KG1 (cell line): ENCODE data around the gene CAMTA1.

ENCODE experiments used
- DNase-seq: peaks from one replicate; lab custom pipeline; 2025; lab: John Stamatoyannopoulos, UW

Gene CAMTA1

DNA sequence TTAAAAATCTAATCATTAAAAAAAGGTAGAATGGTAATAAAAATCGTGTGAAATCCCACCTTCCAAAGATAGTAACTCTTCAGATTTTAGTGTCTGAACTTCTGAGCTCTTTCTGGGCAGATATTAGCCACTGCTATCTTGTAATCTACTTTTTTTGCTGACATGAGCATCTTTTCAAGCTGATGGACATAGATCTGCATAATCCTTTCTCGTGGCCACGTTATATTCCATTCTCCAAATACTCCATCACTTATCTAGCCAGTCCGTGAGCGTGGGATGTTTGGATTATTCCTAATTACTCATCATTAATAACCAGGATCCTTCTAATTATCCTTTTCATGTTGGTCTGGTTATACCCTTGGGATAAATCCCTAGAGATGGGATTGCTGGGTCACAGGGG, 731.7 kb downstream of the CAMTA1 start:
- DNase-seq = no peak

DNA sequence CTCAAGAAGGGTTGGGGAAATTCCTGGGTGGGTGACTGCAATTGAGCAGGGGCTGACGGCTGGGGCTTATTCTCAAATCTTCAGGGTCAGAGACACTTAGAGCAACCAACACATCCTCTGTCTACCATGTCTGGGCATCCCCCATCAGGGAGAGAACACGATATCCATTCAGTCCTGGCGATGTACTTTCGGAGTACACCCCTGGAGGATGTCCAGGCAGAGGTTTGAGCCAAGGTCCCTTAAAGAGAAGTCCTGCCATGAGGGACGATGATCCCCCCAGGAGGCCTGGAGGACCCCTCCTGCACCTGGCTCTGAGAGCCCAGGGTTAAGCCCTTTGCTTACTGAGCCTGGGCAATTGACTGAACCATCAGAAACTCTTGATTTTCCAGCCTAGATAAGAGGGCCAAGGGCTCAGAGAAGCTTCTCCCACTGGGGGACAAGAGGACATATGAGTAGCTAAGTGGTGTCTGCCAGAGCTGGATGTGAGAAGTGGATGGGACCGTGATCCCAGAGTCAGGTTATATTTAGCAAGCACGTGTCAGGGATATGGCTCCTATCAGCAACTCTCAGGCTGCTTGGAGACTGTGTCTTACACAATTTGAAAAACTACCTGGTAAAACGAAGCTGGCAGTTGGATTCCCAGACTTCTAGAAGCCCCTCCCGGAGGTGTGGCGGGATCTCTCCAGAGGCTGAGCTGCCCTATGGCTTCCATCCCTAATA, 732.5 kb downstream of the CAMTA1 start:
- no peak for DNase-seq

DNA sequence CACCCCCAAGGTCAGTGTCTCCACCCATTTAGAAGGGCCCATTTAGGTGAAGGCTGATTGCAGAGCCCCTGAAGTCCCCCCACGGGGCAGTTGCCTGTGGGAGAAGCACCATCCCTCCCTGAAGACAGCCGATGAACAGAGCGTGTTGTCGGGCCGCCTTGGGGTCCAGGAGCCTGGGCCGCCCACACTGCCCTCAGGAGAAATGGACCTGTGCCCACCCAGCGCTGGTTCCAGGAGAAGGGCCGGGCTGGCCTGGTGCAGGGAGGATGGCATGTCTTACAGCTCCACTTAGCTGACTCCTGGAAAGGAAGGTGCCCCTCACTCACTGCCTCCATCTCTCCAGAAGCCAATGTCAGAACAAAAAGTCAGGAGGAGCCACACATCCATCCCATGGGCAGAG, 733.2 kb downstream of the CAMTA1 start:
- DNase-seq = no peak

DNA sequence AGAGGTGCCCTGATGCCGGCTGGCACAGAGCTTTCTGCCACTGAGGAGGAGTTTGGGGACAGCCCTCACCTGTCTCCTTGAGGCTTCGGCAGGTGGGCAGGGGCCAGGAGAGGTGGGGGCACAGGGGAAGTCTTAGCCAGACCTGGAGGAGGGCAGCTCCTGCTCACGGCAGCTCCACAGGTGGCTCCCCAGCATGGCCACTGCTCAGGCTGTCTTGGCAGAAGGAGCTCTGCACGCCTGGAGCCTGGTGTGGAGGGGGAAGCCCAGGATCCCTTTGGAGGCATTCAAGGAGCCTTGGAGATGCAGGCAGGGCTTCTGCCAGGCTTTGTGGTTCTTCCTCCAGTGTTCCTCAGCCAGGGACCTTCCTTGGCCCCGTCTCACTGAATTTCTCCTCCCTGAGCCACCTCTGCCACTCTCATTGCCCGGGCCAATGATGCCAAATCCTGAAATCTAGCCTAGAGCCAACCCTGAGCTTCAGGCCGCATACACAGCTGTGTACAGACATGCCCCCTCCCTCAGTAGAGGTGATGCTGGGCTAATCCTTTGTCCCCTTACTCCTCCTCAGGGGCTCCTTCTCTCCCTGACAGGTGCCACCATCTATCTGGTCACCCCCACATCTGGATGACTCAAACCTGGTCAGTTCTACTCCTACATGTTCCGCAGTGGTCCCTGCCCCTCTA, 734.1 kb downstream of the CAMTA1 start:
- DNase-seq = no peak

DNA sequence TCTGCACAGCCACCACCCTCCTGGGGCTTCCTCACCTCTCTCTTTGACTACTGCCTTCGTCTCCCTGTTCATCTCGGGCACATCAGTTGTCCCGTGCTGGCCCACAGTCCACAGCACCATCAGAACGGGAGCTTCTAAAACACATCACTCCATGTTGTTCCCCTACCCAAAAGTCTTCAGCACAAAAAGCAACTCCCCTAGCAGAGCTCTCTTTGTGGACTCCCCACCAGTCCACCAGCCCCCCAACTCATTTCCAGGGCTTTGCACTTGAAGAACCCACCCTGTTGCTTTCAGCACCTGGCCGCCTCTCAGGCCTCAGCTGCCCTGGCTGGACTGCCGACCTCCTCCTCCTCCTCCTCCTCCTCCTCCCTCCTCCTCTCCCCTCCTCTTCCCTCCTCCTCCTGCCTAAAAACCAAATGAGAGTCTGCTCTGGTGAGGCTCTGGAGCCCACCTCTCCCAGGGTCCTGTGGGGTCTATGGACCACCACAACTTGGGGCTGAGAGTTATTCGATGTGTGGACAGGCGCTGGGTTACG, 734.7 kb downstream of the CAMTA1 start:
- no peak for DNase-seq

DNA sequence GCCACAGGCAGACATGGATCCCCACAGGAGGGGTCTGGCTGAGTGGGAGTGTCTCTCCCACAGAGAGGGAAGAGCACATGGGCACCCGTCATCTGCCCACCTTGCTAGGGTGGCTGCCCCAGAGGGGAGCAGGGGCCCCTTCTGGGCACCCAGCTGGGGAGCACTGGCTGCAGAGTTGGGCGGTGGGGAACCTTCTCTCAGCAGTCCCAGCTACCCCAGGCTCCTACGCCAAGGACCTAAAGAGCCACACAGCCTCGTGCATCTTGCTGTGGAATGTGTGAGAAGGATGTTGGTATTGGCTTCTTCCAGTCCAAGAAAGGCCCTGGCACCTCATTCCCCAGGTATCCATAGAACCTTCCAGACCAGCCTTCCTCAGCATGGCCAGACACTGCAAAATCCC, 735.2 kb downstream of the CAMTA1 start:
- no peak for DNase-seq

DNA sequence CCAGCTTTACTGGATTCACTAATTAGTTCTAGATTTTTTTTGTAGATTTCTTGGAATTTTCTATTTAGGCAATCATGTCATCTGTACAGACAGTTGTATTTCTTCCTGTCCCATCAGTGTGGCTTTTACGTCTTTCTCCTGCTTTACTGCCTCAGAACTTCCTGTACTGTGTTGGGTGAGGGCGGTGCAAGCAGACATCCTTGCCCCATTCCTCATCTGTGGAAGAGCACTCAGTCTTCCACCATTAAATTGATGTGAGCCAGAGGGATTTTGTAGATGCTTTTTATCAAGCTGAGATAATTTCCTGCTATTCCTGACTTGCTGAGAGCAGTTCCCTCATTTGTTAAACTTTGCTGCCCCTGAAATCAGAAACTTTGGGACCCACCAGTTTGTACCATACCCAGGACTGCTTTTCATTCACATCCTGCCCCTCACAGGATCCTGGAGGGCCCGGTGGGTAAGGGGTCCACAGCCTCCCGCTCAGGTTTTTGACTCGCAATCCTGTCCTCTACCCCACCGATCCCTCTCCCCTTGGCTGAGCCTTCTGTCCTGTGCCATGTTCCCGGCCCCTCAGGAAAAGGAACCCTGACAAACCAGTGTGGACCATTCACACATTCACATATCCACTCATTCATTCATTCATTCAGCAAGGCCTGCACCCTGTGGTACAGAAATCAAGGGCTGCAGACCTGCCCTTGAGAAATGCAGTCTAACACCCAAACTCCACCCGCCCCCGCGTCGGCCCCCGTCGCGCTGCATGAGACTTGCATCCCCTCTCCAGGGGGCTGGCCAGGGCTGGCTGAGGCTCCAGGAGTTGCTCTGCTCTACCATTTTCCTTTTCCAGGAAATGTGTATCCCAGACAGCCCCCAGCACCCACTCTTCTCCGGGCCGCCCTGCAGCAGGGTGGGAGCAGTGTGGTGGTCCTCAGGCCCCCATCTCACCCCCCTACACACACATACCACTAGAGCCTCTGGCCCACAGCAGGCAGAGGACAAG, 739.4 kb downstream of the CAMTA1 start:
- DNase-seq = no peak

DNA sequence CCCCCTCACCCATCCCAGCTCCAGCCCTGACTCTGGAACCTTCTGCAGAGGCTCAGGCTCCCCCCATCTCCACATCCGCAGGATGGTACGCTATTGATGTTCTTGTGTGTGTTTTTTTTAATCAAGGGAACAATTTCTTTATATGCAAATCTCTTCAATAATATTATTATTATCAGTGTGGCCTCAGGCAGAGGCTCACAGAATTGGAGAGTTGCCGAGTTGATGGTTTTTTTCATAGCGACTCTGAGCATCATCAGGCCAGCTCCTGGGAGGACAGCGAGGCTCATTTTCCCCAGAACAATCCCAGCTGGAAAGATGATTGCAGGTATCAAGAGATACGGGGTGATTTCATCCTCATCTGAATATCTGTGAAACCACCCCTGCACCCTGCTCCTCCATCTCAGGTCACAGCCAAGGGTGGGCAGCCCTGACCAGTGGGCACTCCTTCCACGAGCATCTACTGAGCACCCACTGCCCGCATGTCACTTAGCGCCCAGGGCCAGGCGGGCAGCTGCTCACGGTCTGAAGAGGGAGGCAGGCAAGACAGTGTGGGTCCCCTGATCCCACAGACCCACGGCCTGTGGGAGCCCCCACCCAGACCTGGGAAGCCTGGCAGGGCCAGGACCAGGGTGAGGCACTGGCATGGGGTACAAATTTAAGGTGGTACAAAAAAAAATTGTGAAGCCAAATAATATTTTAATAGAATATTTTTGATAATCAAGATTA, 740.2 kb downstream of the CAMTA1 start:
- no peak for DNase-seq

DNA sequence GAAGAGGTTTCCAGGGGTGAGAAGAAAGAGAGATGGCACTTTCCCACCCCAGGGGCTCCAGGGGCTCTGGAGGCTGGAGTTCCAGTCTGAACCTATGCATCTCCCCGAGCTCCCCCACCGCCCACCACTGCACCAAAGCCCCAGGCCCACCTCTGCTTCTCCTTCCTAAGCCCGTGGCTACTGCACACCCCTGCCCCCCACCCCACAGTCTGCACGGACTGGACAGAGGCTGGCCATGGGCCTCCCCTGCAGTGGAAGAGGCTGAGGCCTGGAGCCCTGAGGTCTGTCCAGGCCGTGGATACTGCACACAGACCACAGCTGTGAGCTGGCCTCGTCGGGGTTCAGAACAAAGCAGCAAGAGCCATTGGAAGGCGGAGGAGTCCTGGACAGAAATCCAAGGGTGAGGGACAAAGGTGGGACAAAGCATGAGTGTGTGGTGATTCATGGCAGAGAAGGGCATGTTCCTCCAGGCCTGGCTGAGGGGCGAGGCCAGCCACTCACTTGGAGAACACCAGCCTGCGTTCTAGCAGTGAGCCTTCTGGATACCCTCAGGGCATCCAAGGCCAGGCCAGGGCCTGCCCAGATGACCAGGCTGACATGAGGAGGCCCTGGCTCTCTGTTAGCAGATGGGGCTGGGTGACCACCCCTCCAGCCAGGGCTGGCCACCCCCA, 741.1 kb downstream of the CAMTA1 start:
- DNase-seq = no peak

DNA sequence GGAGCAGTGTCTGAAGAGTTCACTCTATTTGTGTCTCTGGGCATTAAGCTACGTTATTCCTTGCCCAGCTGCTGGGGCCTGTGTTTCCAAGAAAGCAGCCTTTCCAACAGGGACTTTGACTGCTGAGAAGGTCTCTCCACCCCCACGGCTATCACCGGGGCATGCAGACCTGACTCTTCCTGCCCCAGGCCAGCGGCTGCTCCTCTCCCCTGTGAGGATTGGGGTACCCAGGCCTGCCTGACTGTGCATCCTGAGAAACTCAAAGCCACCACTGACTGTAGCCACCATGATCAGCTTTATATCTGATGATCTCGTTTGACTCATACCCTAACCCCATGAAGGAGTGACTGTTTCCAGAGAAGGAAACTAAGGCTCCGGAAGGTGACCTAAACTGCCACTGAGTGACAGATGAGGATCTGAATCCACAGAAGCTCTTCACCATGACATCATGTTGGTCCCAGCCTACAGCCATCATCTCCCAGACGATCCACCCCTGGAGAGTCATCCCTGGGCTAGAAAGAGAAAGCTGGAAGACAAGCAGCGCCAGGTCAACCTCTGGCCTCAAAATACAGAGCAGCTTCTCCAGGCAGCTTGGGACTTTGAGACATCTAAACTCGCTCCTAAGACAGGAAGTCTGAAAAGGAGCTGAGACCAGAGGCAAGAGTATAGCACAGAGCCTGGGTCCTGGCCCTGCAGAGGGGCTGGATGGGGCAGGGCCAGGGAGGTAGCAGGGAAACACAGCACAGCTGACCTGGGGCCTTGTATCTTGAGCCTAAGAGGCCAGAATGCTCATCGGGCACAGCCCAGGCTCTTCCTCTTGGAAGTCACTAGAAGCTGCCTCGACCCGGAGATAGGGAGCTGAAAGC, 741.8 kb downstream of the CAMTA1 start:
- DNase-seq = no peak

DNA sequence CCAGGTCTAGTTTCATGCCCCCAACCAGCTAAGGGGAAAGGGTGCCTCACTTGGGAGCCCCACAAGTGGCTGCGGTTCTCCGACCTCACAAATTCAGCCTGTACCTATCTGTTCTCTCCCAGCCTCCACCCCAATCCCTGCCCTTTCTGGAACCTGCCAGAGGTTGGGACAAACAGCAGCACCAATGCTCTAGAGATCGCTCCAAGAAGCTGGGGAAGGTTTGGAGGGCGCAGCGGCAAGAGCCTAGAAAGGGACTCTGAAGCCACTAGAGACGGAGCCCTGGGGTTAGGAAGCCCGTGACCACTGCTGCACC, 742.4 kb downstream of the CAMTA1 start:
- DNase-seq = no peak

DNA sequence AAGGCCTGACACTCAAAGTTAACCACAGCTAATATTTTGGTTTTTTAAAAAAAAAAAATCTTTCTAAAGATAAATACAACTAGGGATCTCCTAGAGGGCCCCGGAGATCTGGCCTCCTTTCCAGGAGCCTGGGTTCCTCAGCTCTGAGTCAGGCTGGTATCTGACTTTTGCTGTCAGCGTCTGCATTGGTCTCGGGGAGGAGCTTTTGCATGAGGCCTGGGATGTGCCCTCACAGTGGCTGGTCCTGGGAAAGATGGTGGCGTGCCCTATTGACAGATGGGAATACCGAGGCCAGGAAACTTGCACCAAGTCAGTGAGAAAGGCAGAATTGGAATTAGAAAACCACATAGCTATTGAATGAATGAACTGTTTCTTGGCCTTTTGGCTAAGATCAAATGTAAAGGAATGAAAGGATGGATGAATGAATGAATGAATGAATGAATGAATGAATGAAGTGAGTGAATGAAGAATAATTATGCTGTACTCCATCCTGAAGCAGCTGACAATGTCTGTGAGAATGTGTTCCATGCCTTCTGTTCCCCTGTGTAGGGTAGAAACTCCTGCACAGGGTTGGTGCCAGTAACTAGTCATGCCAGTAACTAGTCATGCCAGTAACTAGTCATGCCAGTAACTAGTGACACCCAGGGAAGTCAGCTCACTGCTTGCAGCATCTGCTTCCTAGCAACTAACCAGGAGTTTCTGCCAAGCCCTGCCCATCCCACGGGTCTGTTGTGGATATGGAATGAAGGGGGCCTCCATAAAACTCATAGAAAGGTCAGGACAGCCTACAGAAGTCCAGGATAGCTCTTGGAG, 743.3 kb downstream of the CAMTA1 start:
- no peak for DNase-seq

DNA sequence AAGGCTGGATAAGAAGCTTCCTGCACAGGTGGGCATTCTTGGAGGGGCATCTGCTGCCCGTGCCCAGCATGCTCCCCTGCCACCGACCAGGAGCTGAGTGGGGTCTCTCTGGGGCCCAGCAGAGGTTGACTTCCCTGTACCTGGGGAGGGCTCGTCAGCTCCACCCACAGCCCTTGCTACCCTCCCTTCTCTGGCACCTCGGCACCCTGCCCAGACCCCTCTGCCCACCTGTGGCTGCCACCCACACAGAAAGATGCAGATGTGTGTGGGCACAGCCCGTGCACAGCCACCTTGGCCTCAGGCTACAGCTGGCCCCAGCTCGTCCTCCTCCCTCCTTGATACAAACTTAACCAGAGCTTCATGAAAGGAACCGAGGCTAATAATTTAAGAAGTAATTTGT, 744.7 kb downstream of the CAMTA1 start:
- DNase-seq = no peak

DNA sequence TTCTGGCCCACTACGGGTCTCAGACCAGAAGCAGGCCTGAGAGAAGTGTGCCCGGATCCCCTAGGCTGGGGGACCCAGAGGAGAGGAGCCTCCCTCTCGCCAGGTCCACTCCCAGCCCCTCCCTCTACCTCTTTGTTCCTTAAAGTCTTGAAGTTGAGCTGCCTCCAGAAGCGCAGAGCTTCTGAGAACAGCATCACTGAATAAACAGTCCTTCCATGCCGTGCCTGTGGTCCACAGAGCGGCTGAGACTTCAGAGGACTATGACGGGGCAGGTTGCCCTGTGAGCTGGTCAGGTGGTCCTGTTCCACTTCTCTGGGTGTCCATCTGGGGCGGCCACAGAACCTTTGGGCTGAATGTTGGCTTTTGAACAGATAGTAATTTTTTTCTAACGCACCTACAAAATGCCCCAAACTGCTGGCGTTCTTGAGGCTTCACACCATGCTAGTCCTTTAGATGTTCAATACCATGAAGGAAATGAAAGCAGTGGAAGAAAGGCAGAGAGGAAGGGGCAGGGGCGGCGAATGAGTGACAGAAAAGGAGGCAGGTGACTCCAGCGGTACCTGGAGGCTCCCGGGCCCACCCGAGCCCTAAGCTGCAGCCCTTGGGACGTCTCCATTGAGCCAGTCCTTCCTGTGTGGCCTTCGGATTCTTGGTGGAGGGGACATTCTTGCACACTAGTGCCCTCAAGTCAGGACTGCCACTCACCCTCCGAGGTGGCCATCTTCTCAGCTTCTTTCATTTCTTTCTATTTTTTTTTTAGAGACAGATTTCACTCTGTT, 746.5 kb downstream of the CAMTA1 start:
- no peak for DNase-seq

DNA sequence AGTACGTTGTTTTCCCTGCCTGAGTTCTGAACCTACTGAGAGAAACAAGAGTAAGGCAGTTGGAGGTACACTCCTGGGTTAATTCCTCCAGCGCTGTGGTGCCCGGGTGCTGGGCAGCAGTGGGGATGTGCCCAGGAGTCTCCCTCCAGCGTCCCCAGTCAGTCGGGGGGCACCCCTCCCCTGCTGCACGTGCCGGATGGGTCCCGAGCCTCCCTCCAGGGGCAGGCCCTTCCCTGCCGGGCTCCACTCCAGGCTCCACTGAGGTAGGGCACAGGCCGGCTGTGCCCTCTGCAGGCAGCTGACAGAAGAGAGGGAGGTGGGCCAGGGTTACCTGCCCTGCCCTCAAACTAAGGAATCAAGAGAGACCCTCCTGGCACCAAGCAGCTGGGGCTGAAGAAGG, 747.8 kb downstream of the CAMTA1 start:
- DNase-seq = no peak

DNA sequence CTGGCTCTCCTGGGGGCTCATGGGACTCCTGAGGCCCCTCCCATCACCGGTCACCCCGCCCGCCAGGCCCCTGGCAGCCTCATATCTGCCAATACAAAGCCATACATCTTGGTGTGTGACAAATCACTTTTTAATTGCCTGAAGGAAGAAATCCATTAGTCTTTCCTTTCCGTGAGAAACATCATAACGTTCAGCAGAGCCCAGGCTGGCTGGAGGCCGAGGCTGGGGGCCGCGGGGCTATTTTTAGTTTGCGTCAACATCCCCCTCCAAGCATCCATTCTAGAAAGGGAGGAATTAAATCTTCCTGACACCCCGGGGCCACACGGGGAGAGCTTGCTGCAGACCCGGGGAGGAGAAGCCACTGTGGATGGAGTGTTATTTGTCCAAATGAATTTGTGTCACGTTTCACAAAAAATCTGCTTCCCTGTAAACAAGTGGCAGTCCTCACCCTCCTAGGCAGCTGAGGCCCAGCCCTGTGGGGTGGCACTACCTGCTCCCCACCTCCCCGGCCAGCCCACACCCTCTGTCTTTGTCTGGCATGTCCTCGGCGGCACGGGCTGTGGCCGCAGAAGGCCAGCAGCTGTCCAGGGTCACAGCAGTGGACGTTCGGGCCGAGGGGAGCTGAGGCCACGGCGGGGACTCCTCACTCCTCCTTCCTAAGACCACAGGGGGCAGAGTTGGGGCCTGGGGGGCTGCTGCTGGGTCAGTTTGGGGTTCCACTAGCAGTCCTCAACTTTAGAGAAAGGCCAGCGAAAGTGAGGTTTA, 749.0 kb downstream of the CAMTA1 start:
- DNase-seq = no peak

DNA sequence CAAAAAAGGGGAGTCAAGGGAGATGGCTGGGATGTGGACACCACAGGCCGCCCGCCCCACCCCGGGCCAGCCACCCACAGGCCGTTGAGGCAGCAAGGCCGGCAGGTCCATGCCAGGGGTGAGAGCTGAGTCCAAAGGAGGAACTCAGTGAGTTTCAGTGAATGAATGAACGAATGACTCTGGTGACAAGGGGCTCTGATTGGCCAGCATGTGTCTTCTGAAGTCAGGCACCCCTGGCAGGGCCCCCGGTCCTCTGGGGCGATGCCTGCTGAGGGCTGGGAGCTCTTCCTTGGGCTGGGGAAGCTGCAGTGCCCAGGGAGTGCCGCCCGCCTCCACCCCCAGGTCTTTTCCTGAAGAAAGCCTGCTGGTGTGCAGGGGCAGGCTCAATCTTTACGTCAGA, 749.8 kb downstream of the CAMTA1 start:
- DNase-seq = no peak
